ENCODE data around the gene SLC10A7.

SLC10A7 gene

DNA sequence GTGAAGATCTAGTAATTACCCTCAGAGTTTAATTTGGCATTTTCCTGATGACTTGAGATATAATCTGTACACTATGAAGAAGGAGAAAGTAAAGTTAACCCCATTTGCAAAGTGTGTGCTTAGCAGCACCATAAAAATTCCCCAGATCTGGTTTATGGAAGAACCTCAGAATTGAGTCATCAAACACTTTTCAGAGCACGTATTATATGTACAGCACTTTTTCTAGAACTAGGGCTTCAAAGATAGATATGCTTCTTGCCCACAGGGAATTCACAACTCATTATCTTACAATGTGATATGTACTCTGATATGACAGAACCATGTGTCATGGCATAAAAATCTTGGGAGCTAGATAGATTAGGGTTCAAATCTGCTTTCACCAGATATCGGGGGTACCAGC lies 150.9 kb downstream of the SLC10A7 start:
- no peak overlapping the region for H3K27ac ChIP-seq (ENCODE audit: low read depth, low read length, poor library complexity, severe bottlenecking)
- no peaks in the 10 kb centered on the region for H3K9me3 ChIP-seq (ENCODE audit: low read length)
- no peaks in the 10 kb centered on the region for H4K20me1 ChIP-seq (ENCODE audit: insufficient read depth, low read length)
- H3K9ac ChIP-seq (ENCODE audit: low read length), result no peak overlapping the region
- H3K27me3 ChIP-seq (ENCODE audit: insufficient read depth, low read length), result no peaks in the 10 kb centered on the region
- H3K9me2 ChIP-seq (ENCODE audit: low read depth, low read length), result no peaks in the 10 kb centered on the region
- H3K4me2 ChIP-seq (ENCODE audit: low read length), result no peak overlapping the region
- no peak overlapping the region for H2AFZ ChIP-seq (ENCODE audit: low read length)
- no peaks in the 10 kb centered on the region for H3K36me3 ChIP-seq (ENCODE audit: insufficient read depth, low read length)
- H3K4me3 ChIP-seq (ENCODE audit: low read depth, low read length, poor library complexity, severe bottlenecking), result no peak overlapping the region
- H3K79me2 ChIP-seq (ENCODE audit: insufficient read depth, low read length), result no peaks in the 10 kb centered on the region
- H3F3A ChIP-seq (ENCODE audit: insufficient read depth, low read length), result no peaks in the 10 kb centered on the region
- TF ChIP-seq EZH2 (IDR thresholded peaks at IDR 0.05; ENCODE audit: borderline replicate concordance, low read length), result no peak
- TF ChIP-seq, protein P1, sequence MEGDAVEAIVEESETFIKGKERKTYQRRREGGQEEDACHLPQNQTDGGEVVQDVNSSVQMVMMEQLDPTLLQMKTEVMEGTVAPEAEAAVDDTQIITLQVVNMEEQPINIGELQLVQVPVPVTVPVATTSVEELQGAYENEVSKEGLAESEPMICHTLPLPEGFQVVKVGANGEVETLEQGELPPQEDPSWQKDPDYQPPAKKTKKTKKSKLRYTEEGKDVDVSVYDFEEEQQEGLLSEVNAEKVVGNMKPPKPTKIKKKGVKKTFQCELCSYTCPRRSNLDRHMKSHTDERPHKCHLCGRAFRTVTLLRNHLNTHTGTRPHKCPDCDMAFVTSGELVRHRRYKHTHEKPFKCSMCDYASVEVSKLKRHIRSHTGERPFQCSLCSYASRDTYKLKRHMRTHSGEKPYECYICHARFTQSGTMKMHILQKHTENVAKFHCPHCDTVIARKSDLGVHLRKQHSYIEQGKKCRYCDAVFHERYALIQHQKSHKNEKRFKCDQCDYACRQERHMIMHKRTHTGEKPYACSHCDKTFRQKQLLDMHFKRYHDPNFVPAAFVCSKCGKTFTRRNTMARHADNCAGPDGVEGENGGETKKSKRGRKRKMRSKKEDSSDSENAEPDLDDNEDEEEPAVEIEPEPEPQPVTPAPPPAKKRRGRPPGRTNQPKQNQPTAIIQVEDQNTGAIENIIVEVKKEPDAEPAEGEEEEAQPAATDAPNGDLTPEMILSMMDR (IDR thresholded peaks at IDR 0.05; ENCODE audit: low read length), result no peak
- H3K4me1 ChIP-seq (ENCODE audit: insufficient read depth, low read length, severe bottlenecking), result no peaks in the 10 kb centered on the region

GRCh38 chr4:146369446-146369845 lies 152.3 kb downstream of the SLC10A7 start:
- Histone ChIP-seq H3K4me2 (ENCODE audit: low read length) (no peak overlapping the region), H3K27me3 (ENCODE audit: insufficient read depth, low read length) (no peaks in the 10 kb centered on the region), H3K79me2 (ENCODE audit: insufficient read depth, low read length) (no peaks in the 10 kb centered on the region), H3K9ac (ENCODE audit: low read length) (no peak overlapping the region), H3K9me2 (ENCODE audit: low read depth, low read length) (no peaks in the 10 kb centered on the region), H3K4me3 (ENCODE audit: low read depth, low read length, poor library complexity, severe bottlenecking) (no peak overlapping the region), H3K4me1 (ENCODE audit: insufficient read depth, low read length, severe bottlenecking) (no peaks in the 10 kb centered on the region), H2AFZ (ENCODE audit: low read length) (no peak overlapping the region), H4K20me1 (ENCODE audit: insufficient read depth, low read length) (no peaks in the 10 kb centered on the region), H3K27ac (ENCODE audit: low read depth, low read length, poor library complexity, severe bottlenecking) (no peak overlapping the region), H3K9me3 (ENCODE audit: low read length) (no peaks in the 10 kb centered on the region), H3K36me3 (ENCODE audit: insufficient read depth, low read length) (no peaks in the 10 kb centered on the region), H3F3A (ENCODE audit: insufficient read depth, low read length) (no peaks in the 10 kb centered on the region)
- TF ChIP-seq, protein P1 (IDR thresholded peaks at IDR 0.05; ENCODE audit: low read length), result no peak
- no peak for TF ChIP-seq EZH2 (IDR thresholded peaks at IDR 0.05; ENCODE audit: borderline replicate concordance, low read length)

- Histone ChIP-seq H3F3A (ENCODE audit: insufficient read depth, low read length) (no peaks in the 10 kb centered on the region), H3K9me3 (ENCODE audit: low read length) (no peaks in the 10 kb centered on the region), H3K27me3 (ENCODE audit: insufficient read depth, low read length) (no peaks in the 10 kb centered on the region), H3K4me3 (ENCODE audit: low read depth, low read length, poor library complexity, severe bottlenecking) (no peak overlapping the region), H3K9ac (ENCODE audit: low read length) (no peak overlapping the region), H3K9me2 (ENCODE audit: low read depth, low read length) (no peaks in the 10 kb centered on the region), H3K4me1 (ENCODE audit: insufficient read depth, low read length, severe bottlenecking) (no peaks in the 10 kb centered on the region), H3K27ac (ENCODE audit: low read depth, low read length, poor library complexity, severe bottlenecking) (no peak overlapping the region), H3K4me2 (ENCODE audit: low read length) (no peak overlapping the region), H4K20me1 (ENCODE audit: insufficient read depth, low read length) (no peaks in the 10 kb centered on the region), H2AFZ (ENCODE audit: low read length) (no peak overlapping the region), H3K79me2 (ENCODE audit: insufficient read depth, low read length) (no peaks in the 10 kb centered on the region), H3K36me3 (ENCODE audit: insufficient read depth, low read length) (no peaks in the 10 kb centered on the region)
- TF ChIP-seq, protein P1 (IDR thresholded peaks at IDR 0.05; ENCODE audit: low read length), result no peak
- TF ChIP-seq EZH2 (IDR thresholded peaks at IDR 0.05; ENCODE audit: borderline replicate concordance, low read length), result no peak
These were observed 153.5 kb downstream of the SLC10A7 start for GRCh38 chr4:146368209-146368608.

Measured in OCI-LY1 (cell line).